Measurements from ENCODE around the gene MKNK1.
A peak's percentile ranks its signal among the peaks of the same experiment; 100 is the strongest.
"Not testable (repeated sequence)": the region's sequence is repeated elsewhere in the genome, so short reads cannot be mapped to it uniquely, and the experiment has no call there.

MKNK1 gene

DNA sequence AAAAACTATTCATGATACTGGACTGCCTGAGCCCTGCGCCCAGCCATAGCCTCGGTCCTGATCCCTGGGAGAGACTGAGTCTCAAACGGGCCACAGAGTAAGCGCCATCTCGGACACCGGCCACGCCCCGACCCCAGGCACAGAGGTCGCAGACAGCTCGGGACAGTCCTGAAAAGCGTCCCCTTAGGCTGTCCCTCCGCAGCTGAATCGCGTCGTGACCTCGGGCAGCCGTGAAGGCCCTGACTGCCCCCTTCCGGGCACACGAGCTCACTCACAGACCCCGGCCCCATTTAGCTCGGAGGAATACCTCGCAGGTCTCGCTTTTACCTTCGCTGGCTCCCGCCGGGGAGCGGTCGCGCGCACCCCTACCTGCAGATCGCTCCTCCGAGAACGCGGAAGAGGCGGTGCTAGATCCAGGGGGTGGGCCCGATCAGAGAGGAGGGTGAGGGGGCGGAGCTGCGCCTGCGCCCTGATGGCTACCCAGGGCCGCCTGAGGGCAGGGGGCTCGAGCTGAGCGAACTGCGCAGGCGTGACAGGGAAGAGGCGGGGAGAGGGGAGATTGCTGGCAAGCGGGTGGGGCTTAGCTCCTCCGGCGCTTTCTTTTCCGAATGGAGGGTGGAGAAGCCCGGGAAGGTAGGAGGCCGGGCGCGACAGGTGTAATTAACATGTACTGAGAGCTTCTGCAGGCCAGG lies at the start of gene MKNK1:
MKNK1 (minus strand) TSS at position 411 of the 692 bp plus-strand sequence. CDS start 20,941 bp downstream, outside the sequence.
- peak; percentile 55 for DNase-seq

- no peak for DNase-seq
Measured at GRCh38 chr1:46653405-46653958, 49.4 kb upstream of the MKNK1 start.

- no peak for DNase-seq
Measured at GRCh38 chr1:46652321-46653100, 48.4 kb upstream of the MKNK1 start.

GRCh38 chr1:46651152-46651551 lies 47.1 kb upstream of the MKNK1 start:
- not testable (repeated sequence) for DNase-seq

GRCh38 chr1:46650491-46650890 lies 46.4 kb upstream of the MKNK1 start:
- no peak for DNase-seq

GRCh38 chr1:46649764-46650163 lies 45.7 kb upstream of the MKNK1 start:
- no peak for DNase-seq

DNA sequence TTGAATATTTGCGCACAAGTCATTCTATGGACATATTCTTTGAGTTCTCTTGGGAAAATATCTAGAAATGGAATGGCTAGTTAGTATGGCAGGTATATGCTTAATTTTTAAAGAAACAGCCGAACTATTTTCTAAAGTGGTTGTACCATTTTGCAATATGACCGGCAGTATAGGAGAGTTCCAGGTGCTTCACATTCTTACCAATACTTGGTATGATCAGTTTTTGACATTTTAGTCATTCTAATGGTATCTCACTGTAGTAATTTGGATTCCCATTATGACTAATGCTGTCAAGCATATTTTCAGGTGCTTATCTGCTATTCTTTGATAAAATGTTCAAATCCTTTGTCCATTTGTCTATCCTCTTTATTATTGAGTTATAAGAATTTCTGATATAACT lies 43.5 kb upstream of the MKNK1 start:
- DNase-seq, result no peak

- DNase-seq, result no peak
Measured at GRCh38 chr1:46646844-46647243, 42.8 kb upstream of the MKNK1 start.

GRCh38 chr1:46646331-46646730 lies 42.3 kb upstream of the MKNK1 start:
- DNase-seq, result no peak

DNA sequence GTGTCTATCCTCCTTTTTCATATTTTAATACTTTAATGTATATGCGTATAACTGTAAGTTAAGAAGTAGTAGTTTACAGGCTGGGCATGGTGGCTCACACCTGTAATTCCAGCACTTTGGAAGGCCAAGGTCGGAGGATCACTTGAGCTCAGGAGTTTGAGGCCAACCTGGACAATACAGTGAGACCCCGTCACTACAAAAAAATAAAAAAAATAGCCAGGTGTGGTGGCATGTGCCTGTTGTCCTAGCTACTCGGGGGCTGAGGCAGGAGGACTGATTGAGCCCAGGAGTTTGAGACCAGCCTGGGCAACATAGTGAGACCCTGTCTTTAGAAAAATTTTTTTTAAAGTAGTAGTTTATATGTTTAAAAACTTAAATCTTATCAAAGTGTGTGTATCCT lies 41.7 kb upstream of the MKNK1 start:
- DNase-seq, result no peak

GRCh38 chr1:46643368-46643775 lies 39.3 kb upstream of the MKNK1 start:
- no peak for DNase-seq

- no peak for DNase-seq
Measured at GRCh38 chr1:46642115-46642680, 38.1 kb upstream of the MKNK1 start.

DNA sequence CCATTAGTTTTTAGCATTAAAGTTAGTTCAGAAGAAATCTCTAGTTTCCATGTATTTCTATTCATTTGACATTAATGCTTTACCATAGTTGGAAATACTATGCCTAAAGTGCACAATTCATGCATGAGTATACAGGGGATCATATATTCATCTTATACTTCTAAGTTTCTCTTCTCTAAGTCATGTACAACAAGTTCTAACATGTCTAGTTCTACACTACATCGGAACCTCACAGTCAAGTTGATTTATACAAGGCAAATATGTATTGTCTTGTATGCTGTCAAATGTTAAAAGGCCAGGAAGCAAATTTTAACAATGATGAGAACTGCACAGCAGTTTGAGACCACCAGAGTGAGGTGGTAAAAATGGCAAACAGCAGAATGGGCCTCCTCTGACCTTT lies 35.5 kb upstream of the MKNK1 start:
- no peak for DNase-seq

DNA sequence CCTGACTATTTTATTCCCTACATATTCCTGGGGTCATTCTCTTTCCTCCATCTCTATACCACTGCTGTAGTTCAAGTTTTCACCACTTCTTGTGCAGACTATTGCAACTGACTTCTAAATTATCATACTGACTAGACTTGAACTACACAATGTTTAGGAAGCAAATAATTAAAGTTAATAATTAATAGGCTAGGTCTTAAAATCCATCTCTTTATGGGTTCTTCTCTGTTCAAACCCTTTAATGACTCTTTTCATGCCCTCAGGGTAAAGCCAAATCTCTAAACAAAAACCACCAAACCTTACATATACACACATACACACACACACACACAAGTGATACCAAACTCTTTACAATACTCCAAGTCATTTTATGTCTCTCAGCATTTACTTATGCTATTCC lies 34.9 kb upstream of the MKNK1 start:
- no peak for DNase-seq

- no peak for DNase-seq
Measured at GRCh38 chr1:46637444-46638083, 33.5 kb upstream of the MKNK1 start.

- DNase-seq, result no peak
Measured at GRCh38 chr1:46635205-46635604, 31.1 kb upstream of the MKNK1 start.

- no peak for DNase-seq
Measured at GRCh38 chr1:46630719-46631118, 26.7 kb upstream of the MKNK1 start.

DNA sequence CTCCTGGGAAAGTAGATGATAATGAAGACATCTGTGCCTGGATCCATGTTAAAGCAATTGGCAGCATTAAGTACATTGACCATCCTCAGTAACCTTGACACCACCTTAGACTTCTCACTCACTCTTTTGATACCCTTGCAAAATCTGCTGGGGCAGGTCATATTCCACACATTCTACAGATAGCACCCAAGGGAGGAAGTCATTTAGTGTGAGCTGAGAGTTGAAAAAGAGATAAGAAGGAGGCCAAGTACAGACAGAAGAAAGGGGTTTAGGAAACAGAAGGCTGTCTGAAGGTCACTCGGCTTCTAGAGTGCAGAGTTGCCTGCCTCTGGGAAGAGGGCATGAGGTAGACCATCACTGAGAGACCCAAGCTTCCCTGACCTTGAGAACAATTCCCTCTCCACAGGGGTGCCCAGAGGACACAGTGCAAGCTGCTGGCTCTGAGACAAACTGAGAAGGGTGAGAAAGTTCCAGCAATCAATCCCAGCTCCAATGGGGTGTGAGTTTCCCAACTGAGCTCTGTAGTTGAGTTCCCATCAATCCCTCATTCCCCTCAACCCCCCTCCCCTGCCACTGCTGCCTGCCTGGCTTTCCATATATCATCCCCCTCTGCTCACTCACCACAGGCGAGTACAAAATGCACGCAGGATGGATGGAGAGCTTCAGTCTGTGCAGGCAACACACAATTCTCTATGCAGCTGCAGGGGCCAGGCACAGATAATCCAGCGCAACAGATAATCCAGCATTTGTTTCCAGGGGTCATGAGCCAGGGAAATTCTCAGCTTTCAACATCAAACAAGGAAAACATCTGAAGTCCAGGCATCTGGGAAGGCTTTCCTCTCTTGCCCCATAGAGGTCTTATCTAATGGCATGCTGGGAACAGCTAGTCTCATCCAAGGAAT lies 19.9 kb upstream of the MKNK1 start:
- no peak for DNase-seq

DNA sequence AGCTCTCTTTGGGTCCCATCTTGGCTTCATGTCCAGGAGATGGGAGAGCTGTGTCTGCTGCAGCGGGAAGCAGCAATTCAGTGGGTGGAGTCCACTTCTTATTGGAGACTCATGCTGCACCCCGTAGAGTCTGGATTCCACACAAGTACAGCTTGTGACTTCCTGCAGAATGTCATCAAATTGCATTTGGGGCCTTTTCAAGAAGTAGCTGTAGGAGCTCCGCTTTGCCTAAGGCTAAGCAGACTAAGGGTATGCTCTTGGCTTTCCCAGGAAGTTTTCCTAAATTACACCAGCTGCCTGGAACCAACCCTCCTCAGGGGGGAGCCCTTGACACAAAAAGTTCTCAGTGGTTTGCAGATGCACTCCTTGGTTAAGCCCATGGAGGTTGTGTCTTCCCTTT lies 18.3 kb upstream of the MKNK1 start:
- no peak for DNase-seq

DNA sequence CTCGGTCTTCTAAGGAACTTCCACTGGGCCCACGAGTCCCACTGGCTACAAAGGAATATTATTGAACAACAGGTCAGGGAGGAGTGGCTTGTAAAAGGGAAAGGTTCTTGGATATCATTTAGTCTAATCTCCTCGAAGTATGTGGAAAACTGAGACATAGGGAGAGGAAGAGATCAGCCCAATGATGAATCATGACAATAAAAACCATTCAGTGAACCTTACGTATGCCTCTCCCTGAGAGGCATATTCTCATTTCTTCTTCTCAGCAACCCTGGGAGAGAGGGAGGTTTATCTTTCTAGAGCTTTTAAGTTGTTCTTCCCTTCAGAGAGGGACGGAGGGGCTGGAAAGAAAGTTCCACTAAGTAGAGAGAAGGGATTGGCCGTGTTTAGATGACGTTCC lies 17.9 kb upstream of the MKNK1 start:
- no peak for DNase-seq

GRCh38 chr1:46619656-46620258 lies 15.7 kb upstream of the MKNK1 start:
- DNase-seq, result no peak
